ENCODE results near the gene MLIP.

DNA sequence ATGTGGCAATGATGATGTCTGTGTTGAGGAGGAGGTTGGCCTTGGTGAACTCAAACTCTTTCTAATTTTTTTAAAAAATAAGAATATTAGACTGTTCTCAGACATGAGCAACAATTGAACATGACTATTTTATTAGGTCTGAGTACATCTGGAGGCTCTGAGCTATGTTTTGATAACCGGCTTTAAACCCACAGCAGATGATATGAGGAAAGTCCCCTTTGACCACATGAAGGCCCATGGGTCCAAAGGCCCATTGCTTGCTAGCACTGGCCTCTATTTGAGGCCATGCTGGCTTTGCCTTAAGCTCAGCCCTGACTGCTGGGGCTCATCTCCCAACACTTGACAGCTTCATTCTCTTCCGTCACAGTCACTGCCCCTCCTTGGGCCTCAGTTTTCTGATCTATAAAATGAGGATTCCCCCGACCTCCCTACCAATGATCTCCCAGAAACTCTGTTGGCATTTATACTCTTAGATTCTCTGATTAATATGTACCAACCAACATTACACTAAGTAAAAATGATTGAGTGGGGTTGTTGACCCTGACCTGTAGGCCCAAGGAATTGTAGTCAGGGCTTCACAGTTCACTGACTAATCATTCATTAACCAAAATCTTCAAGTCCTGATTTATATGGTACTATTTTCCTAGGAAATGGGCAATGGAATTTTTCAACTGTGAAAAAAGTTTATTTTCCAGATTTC, 173.1 kb downstream of the MLIP start:
- TF ChIP-seq, protein P1, sequence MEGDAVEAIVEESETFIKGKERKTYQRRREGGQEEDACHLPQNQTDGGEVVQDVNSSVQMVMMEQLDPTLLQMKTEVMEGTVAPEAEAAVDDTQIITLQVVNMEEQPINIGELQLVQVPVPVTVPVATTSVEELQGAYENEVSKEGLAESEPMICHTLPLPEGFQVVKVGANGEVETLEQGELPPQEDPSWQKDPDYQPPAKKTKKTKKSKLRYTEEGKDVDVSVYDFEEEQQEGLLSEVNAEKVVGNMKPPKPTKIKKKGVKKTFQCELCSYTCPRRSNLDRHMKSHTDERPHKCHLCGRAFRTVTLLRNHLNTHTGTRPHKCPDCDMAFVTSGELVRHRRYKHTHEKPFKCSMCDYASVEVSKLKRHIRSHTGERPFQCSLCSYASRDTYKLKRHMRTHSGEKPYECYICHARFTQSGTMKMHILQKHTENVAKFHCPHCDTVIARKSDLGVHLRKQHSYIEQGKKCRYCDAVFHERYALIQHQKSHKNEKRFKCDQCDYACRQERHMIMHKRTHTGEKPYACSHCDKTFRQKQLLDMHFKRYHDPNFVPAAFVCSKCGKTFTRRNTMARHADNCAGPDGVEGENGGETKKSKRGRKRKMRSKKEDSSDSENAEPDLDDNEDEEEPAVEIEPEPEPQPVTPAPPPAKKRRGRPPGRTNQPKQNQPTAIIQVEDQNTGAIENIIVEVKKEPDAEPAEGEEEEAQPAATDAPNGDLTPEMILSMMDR (IDR thresholded peaks at IDR 0.05; ENCODE audit: insufficient read depth, low read length): no peak
- TF ChIP-seq POLR2AphosphoS5 (IDR thresholded peaks at IDR 0.05; ENCODE audit: low read depth) (no peak), GABPA (IDR thresholded peaks at IDR 0.05; ENCODE audit: low read depth) (no peak)
